Kidney epithelial cell (primary cell): ENCODE measurements around the gene EPB41L2. TPM values are rescaled to one million over a fixed set of nuclear protein-coding genes. Genes with fewer than 3 reads are reported as not detected.

Source experiments
- DNase-seq: peaks from one replicate; pipeline ENCODE4 v3.0.0-alpha.2; 2010; ENCODE audit warnings: low read depth
- H3K27me3 ChIP-seq: 2 replicates; pipeline ENCODE4 v1.6.0; 2011; ENCODE audit warnings: low read length; ENCODE audit not compliant: control insufficient read depth, insufficient read depth
- H3K36me3 ChIP-seq: 2 replicates; pipeline ENCODE4 v1.5.1; 2011; ENCODE audit warnings: low read length; ENCODE audit not compliant: control insufficient read depth, insufficient read depth
- H3K4me3 ChIP-seq: 2 replicates; pipeline ENCODE4 v1.5.1; 2011; ENCODE audit warnings: low read depth, mild to moderate bottlenecking, control low read depth, low read length
- total RNA-seq: library from RNA; depleted of rRNA; stranded (reverse); fragments of >200 nt; gene quantifications from 2 replicates; pipeline ENCODE4 v1.2.3, GENCODE V29; 2015
- TF ChIP-seq, protein P1 (sequence below): IDR thresholded peaks from 2 replicates; pipeline ENCODE4 v1.5.1; 2011; ENCODE audit warnings: mild to moderate bottlenecking, moderate library complexity, low read length, control low read depth, inconsistent platforms; ENCODE audit not compliant: insufficient read depth, poor library complexity, severe bottlenecking

EPB41L2 gene
- total RNA-seq, 1 donor from 2014 or later: 48.7 TPM

DNA sequence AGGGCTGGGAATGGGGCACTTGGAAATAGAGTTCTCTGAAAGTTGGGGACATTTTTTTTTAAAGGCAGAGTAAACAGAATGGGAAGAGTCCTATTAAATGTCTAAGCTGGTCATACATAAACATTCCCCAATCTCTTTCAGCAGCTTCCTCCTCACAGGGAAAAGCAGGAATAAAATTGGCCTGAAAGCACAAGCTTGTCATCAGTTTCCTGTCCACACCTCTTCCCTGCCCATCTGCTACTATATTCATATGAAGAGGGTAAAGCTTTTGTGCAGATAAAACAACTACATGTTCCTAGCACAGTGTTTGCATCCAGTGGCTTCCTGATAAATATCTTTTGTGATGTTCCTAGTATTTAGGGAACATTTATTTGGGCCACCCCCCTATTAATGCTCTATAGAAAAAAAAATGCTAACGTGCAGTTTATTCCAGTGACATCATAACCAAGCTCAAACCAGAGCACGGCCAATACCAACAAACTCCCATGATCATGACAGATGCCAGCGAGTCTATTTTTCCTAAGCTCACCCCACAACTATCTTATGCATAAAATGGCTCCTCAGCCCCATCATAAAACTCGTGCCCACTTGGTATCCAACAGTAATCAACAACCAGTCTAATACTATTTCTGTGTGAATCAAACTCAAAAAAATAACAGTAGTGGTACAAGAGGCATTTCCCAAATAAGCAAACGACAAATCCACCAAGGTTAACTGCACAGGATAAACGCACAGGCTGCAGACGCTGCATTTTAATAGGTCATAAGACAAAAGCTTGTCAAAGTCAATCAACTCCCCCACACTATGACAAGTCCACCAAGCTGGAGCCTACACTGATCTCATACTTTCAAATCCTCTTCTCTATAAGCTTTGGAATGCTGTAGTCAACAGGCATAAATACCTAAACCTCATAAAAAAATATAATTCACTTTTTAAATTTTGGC lies 95.3 kb downstream of the EPB41L2 start:
- TF ChIP-seq, protein P1, sequence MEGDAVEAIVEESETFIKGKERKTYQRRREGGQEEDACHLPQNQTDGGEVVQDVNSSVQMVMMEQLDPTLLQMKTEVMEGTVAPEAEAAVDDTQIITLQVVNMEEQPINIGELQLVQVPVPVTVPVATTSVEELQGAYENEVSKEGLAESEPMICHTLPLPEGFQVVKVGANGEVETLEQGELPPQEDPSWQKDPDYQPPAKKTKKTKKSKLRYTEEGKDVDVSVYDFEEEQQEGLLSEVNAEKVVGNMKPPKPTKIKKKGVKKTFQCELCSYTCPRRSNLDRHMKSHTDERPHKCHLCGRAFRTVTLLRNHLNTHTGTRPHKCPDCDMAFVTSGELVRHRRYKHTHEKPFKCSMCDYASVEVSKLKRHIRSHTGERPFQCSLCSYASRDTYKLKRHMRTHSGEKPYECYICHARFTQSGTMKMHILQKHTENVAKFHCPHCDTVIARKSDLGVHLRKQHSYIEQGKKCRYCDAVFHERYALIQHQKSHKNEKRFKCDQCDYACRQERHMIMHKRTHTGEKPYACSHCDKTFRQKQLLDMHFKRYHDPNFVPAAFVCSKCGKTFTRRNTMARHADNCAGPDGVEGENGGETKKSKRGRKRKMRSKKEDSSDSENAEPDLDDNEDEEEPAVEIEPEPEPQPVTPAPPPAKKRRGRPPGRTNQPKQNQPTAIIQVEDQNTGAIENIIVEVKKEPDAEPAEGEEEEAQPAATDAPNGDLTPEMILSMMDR: no peak
- no peak overlapping the region for H3K4me3 ChIP-seq
- no peak for DNase-seq

DNA sequence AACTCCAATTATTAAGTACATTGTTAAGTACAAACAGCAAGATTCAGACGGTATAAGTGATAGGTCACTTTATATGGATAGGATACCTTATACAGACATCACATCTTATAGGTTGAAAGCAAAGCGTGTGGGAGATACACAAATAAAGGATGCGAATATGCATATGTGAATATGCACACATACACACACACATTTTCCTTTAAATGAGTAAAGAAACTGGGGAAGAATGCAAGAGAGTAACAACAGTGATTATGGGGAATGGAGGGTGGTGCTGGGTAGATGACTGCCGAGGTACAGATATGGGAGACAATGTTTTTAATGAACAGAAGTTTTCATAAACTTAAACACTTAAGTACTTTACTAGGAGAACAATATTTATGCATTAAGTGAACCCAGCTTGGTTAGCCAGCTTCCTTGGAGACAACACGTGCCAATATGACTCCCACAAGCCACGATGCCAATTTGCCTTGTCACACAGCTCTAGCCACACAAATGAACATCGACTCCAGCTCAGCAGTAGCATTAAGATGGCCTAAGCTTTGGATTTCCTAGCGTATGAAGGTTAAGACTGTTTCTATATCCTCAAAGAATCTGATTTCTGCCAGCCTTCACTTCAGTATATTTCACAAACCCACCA lies 96.6 kb downstream of the EPB41L2 start:
- Histone ChIP-seq H3K36me3 (no peaks in the 10 kb centered on the region), H3K27me3 (no peaks in the 10 kb centered on the region), H3K4me3 (no peak overlapping the region)
- DNase-seq: no peak
- TF ChIP-seq, protein P1: no peak

More for the DNA sequence above, 95.3 kb downstream of the EPB41L2 start:
- Histone ChIP-seq H3K36me3 (no peaks in the 10 kb centered on the region), H3K27me3 (no peaks in the 10 kb centered on the region)

DNA sequence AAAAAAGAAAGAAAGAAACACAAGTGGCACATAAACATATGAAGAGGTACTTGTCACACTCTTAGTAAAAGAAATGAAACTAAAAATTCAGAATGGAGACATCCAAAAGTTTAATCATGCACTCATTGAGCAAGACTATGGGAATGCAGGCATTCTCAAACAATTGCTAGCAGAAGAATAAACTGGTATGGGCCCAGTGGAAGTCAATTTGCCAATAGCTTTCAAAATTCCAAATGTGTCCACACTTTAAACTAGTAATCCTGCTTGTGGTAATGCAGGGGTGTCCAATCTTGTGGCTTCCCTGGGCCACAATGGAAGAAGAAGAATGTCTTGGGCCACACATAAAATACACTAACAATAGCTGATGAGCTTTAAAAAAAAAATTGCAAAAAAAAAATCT lies 97.4 kb downstream of the EPB41L2 start:
- Histone ChIP-seq H3K36me3 (no peaks in the 10 kb centered on the region), H3K27me3 (no peaks in the 10 kb centered on the region), H3K4me3 (no peak overlapping the region)
- DNase-seq: no peak
- TF ChIP-seq, protein P1: no peak

DNA sequence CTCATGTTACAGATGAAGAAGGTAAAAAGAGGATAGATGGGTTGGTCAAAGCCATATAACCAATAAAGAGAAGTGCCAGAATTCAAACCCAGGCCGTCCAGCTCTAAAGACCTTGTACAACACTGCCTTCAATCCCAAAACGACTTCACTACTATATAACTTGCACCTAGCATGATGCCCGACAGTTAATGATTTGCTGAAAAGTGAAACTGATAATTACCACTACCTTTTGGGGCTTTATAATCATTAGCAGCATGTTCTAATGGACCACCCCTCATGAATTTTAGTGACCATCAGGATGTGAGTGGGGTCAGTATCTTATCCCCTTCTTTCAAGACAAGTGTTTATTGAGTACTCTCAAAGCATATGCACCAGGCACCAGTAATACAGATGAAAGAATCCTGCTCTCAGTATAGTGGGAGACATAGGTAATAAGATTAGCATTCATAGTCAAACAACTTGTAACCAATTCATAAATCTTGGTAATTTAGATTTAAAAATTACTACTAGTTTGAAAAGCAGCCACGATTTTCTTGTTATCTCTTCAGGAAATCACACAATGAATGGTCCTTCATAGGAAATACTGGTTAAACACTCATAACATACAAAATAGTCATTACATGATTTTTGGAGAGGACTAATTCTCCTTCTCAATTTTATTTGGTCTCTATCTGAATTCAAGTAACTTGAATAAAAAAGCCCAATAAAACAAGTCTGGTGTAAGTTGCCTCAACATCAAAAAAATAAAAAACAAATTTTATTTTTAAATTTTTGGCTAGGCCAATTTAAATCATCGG lies 98.0 kb downstream of the EPB41L2 start:
- no peak for DNase-seq
- Histone ChIP-seq H3K4me3 (no peak overlapping the region), H3K36me3 (no peaks in the 10 kb centered on the region), H3K27me3 (no peaks in the 10 kb centered on the region)
- TF ChIP-seq, protein P1: no peak

DNA sequence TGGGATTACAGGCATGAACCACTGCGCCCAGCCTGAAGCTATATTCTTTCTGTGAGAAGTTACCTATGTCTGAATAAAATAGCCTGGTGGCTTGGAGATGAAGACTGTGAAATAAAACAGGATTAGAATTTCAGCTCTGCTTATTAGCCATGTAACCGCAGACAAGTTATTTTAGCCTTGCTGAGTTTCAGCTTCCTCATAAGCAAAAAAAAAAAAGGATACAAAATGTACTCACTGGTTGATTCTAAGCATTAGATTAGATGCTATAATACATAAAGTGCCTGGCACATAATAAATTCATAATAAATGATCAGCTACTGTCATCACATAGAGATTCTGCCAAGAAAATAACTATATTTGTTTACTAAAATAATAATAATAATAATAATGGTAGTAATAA lies 98.8 kb downstream of the EPB41L2 start:
- DNase-seq: no peak
- H3K27me3 ChIP-seq: no peaks in the 10 kb centered on the region
- TF ChIP-seq, protein P1: no peak
- H3K4me3 ChIP-seq: no peak overlapping the region
- H3K36me3 ChIP-seq: no peaks in the 10 kb centered on the region
